Natural killer cell treated with Interleukin-12 subunit alpha and Interleukin-12 subunit beta and Interleukin-15 and Interleukin-18, amount 100 ng/mL, for 72 hours (primary cell): ENCODE measurements around the gene TOR1AIP1. TPM values are rescaled to one million over a fixed set of nuclear protein-coding genes. Genes with fewer than 3 reads are reported as not detected.

ENCODE experiments used
- ATAC-seq, 2 donors: fragments of 150-1000 bp; cut with Tn5 transposase in 1 of 2; sonication (Bioruptor Pico), chemical (Tn5 transposase) in 1 of 2; 2 replicates each; pipeline ENCODE4 v1.10.0; 2021
- DNase-seq: peaks from one replicate; pipeline ENCODE4 v3.0.0; 2022; ENCODE audit warnings: low spot score
- H3K27ac Mint-ChIP-seq, 2 donors: 1 replicate in 1 of 2; 2 replicates in 1 of 2; pipeline ENCODE4 v1.8.0; 2022; ENCODE audit warnings: mixed read lengths in 2 of 2, mild to moderate bottlenecking in 1 of 2, moderate library complexity in 1 of 2
- H3K27me3 Mint-ChIP-seq, 2 donors: 1 replicate in 1 of 2; 2 replicates in 1 of 2; pipeline ENCODE4 v1.8.0; 2022; ENCODE audit warnings: mixed read lengths in 2 of 2
- H3K36me3 Mint-ChIP-seq: one replicate; pipeline ENCODE4 v1.8.0; 2022; ENCODE audit warnings: mixed read lengths
- H3K4me1 Mint-ChIP-seq, 2 donors: 1 replicate in 1 of 2; 2 replicates in 1 of 2; pipeline ENCODE4 v1.8.0; 2022; ENCODE audit warnings: low read depth in 2 of 2, mixed read lengths in 2 of 2, mild to moderate bottlenecking in 1 of 2
- H3K4me3 Mint-ChIP-seq: one replicate; pipeline ENCODE4 v1.8.0; 2022; ENCODE audit warnings: mixed read lengths
- H3K9me3 Mint-ChIP-seq: 2 replicates; pipeline ENCODE4 v1.8.0; 2022; ENCODE audit warnings: mixed read lengths
- total RNA-seq, 2 donors: library from RNA; stranded (reverse); gene quantifications; one replicate each; pipeline ENCODE4 v1.2.3, GENCODE V29; 2022

The TOR1AIP1 gene
- total RNA-seq, 2 donors from 2014 or later, result 73.1 to 84.0 TPM

DNA sequence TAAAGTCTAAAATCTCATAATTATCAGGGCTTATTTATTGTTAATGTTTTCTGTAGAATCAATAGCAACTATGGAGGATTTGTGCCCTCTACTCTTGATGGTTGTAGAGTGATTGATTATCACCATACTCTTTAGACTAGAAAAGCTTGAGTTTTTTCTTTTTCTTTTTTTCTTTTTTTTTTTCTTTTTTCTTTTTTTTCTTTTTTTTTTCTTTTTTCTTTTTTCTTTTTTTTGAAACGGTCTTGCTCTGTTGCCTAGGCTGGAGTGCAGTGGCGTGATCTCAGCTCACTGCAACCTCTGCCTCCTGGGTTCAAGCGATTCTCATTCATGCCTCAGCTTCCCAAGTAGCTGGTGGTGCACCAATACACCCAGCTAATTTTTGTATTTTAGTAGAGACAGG is 29.7 kb downstream of the TOR1AIP1 start:
- H3K4me1 Mint-ChIP-seq, result peaks cover 11 to 20% of the 10 kb centered on the region in 2 donors
- H3K27ac Mint-ChIP-seq, result peak overlapping the region in 1 of 2 donors; percentile 44
- H3K36me3 Mint-ChIP-seq, result peaks cover 11% of the 10 kb centered on the region
- DNase-seq (no peak), ATAC-seq (no peak)
- H3K27me3 Mint-ChIP-seq, result no peaks in the 10 kb centered on the region
- H3K4me3 Mint-ChIP-seq, result no peak overlapping the region
- H3K9me3 Mint-ChIP-seq, result no peaks in the 10 kb centered on the region

DNA sequence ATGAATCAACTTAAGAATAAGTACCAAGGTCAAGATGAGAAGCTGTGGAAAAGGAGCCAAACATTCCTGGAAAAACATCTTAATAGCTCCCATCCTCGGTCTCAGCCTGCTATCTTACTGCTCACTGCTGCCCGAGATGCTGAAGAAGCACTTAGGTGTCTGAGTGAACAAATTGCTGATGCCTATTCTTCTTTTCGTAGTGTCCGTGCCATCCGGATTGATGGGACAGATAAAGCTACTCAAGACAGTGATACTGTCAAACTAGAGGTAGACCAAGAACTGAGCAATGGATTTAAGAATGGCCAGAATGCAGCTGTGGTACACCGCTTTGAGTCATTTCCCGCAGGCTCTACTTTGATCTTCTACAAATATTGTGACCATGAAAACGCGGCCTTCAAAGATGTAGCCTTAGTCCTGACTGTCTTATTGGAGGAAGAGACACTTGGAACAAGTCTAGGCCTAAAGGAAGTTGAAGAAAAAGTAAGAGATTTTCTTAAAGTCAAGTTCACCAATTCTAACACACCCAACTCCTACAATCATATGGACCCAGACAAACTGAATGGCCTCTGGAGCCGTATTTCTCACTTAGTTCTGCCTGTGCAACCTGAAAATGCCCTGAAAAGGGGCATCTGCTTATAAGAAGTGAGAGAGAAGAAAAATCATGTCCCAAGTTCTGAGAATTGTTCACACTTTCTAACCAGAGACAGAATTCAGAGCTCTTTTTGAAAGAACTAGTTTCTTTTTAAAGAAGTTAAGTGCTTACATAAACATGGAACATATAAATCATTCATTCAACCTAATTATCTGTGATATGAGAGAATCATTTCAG is 35.7 kb downstream of the TOR1AIP1 start:
- ATAC-seq, result peak; percentile 64 to 76
- H3K27ac Mint-ChIP-seq, result peak overlapping the region; percentile 68 to 76
- H3K27me3 Mint-ChIP-seq, result no peaks in the 10 kb centered on the region
- peak overlapping the region; percentile 16 for H3K4me3 Mint-ChIP-seq
- H3K36me3 Mint-ChIP-seq, result peaks cover 25% of the 10 kb centered on the region
- DNase-seq, result no peak
- H3K4me1 Mint-ChIP-seq, result peaks cover 15 to 17% of the 10 kb centered on the region in 2 donors
- H3K9me3 Mint-ChIP-seq, result no peaks in the 10 kb centered on the region

DNA sequence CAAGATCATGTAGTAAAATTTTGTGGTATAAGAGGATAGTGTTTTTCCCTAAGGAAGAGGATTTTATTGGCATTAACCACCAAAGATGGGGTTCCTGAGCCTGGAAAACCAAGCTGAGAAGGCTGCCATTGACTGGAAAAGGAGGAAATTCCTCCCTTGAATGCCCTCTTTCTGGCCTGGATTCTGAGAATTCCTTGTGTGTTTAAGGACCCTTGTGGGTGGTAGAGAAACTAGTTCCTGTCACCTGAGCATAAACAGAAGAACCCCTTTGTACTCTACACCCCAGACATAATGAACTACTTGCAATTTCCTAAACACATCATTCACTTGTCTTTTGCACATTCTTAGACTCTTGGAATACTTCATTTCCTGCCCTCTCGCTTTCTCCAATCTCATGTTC is 39.4 kb downstream of the TOR1AIP1 start:
- H3K27me3 Mint-ChIP-seq, result no peaks in the 10 kb centered on the region
- no peak for ATAC-seq
- no peak overlapping the region for H3K4me3 Mint-ChIP-seq
- peaks cover 15 to 17% of the 10 kb centered on the region in 2 donors for H3K4me1 Mint-ChIP-seq
- no peak for DNase-seq
- peaks cover 25% of the 10 kb centered on the region for H3K36me3 Mint-ChIP-seq
- no peaks in the 10 kb centered on the region for H3K9me3 Mint-ChIP-seq
- H3K27ac Mint-ChIP-seq, result no peak overlapping the region

DNA sequence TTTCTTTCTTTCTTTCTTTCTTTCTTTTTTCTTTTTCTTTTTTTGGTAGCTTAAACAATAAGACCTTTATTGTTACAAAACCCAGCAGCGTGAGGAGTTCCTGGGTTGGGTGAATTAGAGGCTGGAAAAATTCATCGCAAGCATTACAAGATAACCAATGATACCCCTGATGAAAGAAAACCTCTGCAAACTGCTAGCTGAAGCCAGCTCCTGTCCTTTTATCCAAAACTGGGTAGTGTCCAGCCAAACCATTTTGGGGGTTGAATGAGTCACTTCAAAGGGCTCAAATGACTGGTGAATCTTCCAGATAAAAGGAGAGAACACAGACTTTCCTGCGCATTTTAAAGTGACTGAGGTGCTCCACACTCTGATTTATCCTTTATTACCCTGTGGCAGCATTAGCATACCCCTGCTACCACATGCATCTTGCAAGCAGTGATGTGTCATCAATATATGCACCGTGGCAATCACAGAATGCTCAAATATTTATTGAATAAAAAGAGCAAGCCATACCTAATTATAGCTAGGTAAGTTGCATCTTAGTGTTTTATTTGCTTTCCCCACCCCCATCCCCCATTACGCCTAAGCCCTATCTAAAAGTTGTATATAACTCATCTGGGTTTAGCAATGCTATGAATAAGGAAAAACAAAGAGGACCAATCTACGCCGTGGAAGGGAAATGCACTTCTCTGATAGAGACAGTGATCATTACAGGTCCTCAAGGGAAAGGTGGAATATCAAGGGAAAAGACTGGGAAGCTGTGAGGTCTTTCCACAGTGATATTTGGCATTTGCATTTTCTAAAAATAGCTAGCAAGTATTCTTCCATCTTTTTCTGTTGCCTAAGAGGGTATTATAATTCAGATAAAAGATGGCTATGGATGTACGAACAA is 40.1 kb downstream of the TOR1AIP1 start:
- Mint-ChIP-seq H3K36me3 (peaks cover 24% of the 10 kb centered on the region), H3K9me3 (no peaks in the 10 kb centered on the region), H3K4me3 (no peak overlapping the region), H3K4me1 (peaks cover 14 to 16% of the 10 kb centered on the region in 2 donors), H3K27me3 (no peaks in the 10 kb centered on the region), H3K27ac (no peak overlapping the region)
- ATAC-seq, result no peak
- no peak for DNase-seq

DNA sequence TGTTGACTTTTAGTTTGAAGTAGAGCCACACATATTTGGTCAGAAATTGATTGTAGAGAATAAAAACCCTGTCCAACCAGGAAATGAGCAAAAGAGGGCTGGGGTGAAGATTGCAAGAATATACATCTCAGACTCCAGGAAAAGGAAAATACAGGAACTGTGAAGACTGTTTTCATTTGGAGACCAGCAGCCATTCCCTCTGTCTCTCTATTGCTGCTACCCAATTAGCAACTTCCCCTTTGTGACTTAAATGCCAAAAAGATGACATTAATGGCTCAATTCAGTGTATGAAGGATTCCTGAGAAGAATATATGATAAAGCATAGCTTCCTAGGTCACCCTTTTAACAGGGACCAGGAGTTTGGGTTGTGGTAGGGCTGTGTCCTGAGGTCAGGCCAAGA is 40.9 kb downstream of the TOR1AIP1 start:
- Mint-ChIP-seq H3K27ac (no peak overlapping the region), H3K36me3 (peaks cover 16% of the 10 kb centered on the region), H3K27me3 (no peaks in the 10 kb centered on the region), H3K4me3 (no peak overlapping the region), H3K4me1 (peaks cover 6 to 8% of the 10 kb centered on the region in 2 donors), H3K9me3 (no peaks in the 10 kb centered on the region)
- DNase-seq (no peak), ATAC-seq (no peak)

DNA sequence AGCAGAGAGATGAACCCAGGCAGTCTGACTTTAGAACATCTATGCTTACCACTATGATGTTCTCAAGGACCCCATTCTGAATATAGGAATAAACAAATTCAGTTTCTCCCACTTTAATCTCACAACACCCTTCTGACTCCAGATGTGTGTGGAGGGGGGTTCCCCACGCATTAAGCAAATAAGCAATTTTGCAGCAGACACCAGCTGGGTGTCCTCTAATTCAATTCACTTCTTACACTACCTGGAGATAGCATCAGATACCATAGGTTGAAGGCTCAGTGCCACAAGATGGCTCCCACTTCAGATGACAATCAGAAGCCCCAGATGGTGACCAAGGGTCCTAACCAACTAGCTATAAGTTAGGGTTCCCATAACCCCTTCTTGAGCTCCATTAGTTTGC is 42.2 kb downstream of the TOR1AIP1 start:
- Mint-ChIP-seq H3K4me3 (no peak overlapping the region), H3K4me1 (no peaks in the 10 kb centered on the region), H3K9me3 (no peaks in the 10 kb centered on the region), H3K27me3 (no peaks in the 10 kb centered on the region), H3K27ac (no peak overlapping the region), H3K36me3 (peaks cover 11% of the 10 kb centered on the region)
- ATAC-seq (no peak), DNase-seq (no peak)

DNA sequence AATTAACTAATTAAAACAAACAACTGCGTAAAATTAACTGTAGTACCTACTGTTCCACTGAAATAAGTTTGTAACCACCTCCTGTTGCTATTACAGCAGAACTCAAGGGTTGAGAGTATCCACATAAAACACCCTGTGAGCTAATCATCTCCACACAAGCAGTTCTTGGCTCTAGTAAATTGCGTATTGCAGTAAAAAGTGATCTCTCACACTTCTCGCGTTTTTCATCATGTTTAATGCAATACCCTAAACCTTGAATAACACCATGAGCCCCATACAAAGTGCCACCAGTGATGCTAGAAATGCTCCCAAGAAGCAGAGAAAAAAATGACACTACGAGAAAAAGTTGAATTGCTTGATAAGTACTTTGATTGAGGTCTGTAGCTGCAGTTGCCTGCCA is 43.2 kb downstream of the TOR1AIP1 start:
- H3K4me3 Mint-ChIP-seq, result no peak overlapping the region

DNA sequence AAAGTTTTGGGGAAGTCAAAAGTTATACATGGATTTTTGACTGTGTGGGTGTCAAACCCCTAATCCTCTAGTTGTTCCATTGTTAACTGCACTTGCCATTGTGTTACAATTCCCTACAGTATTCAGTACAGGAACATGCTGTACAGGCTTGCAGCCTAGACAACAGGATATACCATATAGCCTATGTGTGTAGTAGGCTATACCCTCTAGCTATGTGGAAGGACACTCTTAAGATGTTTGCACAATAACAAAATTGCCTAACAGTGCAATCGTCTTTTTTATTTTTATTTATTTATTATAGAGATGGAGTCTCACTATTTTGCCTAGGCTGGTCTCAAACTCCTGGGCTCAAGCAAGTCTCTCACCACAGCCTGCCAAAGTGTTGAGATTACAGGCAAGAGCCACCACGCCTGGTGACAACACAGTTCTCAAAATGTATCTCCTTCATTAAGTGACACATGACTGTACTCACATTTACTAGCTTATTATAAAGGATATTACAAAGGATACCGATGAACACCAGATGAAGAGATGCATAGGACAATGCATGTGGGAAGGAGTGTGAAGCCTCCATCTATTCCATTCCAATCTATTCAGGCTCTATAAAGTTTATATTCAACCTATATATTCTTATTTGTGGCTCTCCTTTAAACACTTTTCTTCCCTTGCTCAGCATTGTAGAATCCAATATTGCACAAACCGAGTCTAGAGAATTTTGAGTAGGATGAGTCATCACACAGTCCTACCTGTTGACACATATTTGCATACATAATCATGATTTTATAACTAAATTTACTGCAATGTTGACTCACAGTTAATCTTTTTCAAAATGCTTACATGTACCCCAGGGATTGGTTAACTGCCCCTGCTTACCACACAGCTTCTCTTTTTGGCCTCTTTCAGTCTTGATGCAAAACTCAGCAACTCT is 44.1 kb downstream of the TOR1AIP1 start:
- ATAC-seq (peak in 1 of 2 donors; percentile 73), DNase-seq (no peak)
- Mint-ChIP-seq H3K36me3 (peaks cover 7% of the 10 kb centered on the region), H3K9me3 (no peaks in the 10 kb centered on the region), H3K27ac (no peak overlapping the region), H3K27me3 (no peaks in the 10 kb centered on the region), H3K4me1 (no peaks in the 10 kb centered on the region), H3K4me3 (no peak overlapping the region)

More for the DNA sequence above, 43.2 kb downstream of the TOR1AIP1 start:
- ATAC-seq, result no peak
- peaks cover 7% of the 10 kb centered on the region for H3K36me3 Mint-ChIP-seq
- H3K27me3 Mint-ChIP-seq, result no peaks in the 10 kb centered on the region
- H3K4me1 Mint-ChIP-seq, result no peaks in the 10 kb centered on the region
- no peak overlapping the region for H3K27ac Mint-ChIP-seq
- no peak for DNase-seq
- no peaks in the 10 kb centered on the region for H3K9me3 Mint-ChIP-seq

DNA sequence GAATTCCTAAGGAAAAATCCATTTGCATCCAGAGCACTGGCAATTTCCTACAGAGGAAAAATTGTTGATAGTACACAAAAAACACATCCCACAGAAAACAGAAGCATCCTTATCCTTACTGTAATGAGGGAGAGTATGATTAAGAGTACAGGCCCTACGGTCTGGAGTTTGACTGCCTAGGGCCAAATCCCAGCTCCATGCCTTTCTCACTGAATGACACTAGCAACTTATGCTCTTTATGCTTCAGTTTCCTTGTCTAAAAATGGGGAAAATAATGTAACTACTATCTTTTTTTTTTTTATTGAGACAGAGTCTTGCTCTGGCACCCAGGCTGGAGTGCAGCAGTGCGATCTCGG is 44.7 kb downstream of the TOR1AIP1 start:
- no peaks in the 10 kb centered on the region for H3K9me3 Mint-ChIP-seq
- no peaks in the 10 kb centered on the region for H3K4me1 Mint-ChIP-seq
- DNase-seq (no peak), ATAC-seq (no peak)
- no peak overlapping the region for H3K4me3 Mint-ChIP-seq
- H3K27ac Mint-ChIP-seq, result no peak overlapping the region
- H3K36me3 Mint-ChIP-seq, result peaks cover 3% of the 10 kb centered on the region
- H3K27me3 Mint-ChIP-seq, result no peaks in the 10 kb centered on the region

DNA sequence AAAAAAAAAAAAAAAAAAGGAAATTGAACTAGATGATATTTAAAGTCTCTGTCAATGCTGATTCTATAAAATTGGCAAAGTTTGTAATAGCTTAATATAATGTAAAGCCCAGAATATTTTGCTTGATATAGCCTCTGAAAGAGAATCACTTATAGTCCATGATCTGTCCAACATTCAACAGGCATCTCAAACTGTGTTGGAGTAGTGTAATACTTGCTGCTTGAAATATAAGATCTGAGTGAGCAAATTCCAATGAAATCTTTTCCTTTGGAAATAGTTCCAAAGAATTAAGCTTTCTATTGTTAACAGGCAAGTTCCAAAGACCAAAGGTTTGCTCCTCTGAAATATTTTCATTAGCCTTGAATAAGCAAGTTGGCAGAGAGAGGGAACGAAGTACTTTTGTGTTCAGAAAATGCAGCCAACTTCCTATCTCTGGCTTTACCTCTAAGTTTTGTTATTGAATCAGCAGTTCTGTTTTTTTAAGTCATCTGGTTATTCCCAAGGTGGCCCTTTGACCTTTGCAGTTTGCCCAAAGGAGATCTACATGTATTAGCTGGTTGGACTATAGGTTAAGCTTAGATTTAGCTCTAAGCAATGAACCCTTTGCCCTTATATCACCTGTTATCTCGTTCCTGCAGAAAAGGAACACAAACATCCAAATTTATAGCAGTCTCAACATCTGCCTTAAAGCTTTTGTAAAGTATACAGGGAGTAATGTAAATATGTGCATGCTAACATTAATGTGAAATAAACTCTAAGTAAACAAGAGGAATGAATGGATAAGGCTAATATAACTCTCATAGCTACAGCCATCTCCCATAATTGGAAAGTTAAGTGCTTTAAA is 48.1 kb downstream of the TOR1AIP1 start:
- H3K4me1 Mint-ChIP-seq, result no peaks in the 10 kb centered on the region
- no peak overlapping the region for H3K4me3 Mint-ChIP-seq
- H3K9me3 Mint-ChIP-seq, result no peaks in the 10 kb centered on the region
- ATAC-seq (no peak), DNase-seq (no peak)
- no peak overlapping the region for H3K27ac Mint-ChIP-seq
- no peaks in the 10 kb centered on the region for H3K36me3 Mint-ChIP-seq
- peaks cover 4 to 6% of the 10 kb centered on the region in 2 donors for H3K27me3 Mint-ChIP-seq

DNA sequence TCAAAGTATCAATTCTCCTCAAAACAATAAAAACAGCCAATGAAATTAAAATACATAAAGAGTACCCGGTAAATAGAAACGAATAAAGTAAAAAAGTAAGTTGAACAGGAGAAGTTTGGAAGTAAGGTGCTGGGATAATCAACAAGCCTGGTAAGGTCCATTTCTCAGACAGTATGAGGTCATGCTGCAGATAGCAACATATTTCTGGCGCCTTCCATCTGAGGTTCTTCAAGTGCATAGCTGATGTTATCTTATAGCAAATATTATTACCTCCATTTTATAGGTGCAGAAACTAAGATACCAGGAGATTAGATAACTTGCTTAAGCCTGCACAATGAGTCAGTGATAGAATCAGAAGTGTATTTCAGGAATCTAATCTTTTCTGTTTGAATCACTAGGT is 48.8 kb downstream of the TOR1AIP1 start:
- no peaks in the 10 kb centered on the region for H3K36me3 Mint-ChIP-seq
- H3K9me3 Mint-ChIP-seq, result no peaks in the 10 kb centered on the region
- no peaks in the 10 kb centered on the region for H3K4me1 Mint-ChIP-seq
- H3K4me3 Mint-ChIP-seq, result no peak overlapping the region
- ATAC-seq, result no peak
- no peak overlapping the region for H3K27ac Mint-ChIP-seq
- H3K27me3 Mint-ChIP-seq, result peaks cover 4 to 6% of the 10 kb centered on the region in 2 donors
- DNase-seq, result no peak

DNA sequence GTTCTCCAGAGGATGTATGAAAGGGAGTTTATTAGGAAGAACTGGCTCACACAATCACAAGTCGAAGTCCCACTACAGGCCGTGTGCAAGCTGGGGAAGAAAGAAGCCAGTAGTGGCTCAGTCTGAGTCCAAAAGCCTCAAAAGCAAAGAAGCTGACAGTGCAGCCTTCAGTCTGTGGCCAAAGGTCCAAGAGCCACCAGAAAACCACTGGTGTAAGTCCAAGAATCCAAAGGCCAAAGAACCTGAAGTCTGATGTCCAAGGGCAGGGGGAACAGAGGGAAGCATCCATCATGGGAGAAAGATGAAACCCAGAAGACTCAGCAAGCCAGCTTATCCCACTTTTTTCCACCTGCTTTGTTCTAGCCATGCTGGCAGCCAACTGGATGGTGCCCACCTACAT is 51.1 kb downstream of the TOR1AIP1 start:
- Mint-ChIP-seq H3K9me3 (no peaks in the 10 kb centered on the region), H3K27me3 (peaks cover 6 to 7% of the 10 kb centered on the region in 2 donors), H3K4me3 (no peak overlapping the region), H3K36me3 (no peaks in the 10 kb centered on the region), H3K4me1 (no peaks in the 10 kb centered on the region), H3K27ac (no peak overlapping the region)
- DNase-seq (no peak), ATAC-seq (no peak)
